HepG2 (cell line): ENCODE measurements around the gene TNFRSF18. TPM values are rescaled to one million over a fixed set of nuclear protein-coding genes. Genes with fewer than 3 reads are reported as not detected.

ENCODE experiments used
- ARNT ChIP-seq: fragments of 450-650 bp; IDR thresholded peaks from 2 replicates; pipeline ENCODE4 v1.6.1; 2017
- ATRX ChIP-seq: sonication (generic); formaldehyde crosslinking; IDR thresholded peaks from 2 replicates; pipeline ENCODE4 v1.4.0; 2020; ENCODE audit warnings: missing genetic modification reagents, borderline replicate concordance
- FOXJ3 ChIP-seq: sonication (generic); formaldehyde crosslinking; IDR thresholded peaks from 2 replicates; pipeline ENCODE4 v1.4.0; 2020; ENCODE audit warnings: missing genetic modification reagents, mild to moderate bottlenecking, borderline replicate concordance
- HOXA9 ChIP-seq: sonication (generic); formaldehyde crosslinking; IDR thresholded peaks from 2 replicates; pipeline ENCODE4 v1.8.1; 2022; ENCODE audit warnings: missing genetic modification reagents, mild to moderate bottlenecking, moderate library complexity, borderline replicate concordance
- KDM5A ChIP-seq: fragments of 200-600 bp; sonication (generic); IDR thresholded peaks from 2 replicates; pipeline ENCODE4 v1.7.0; 2018; ENCODE audit warnings: antibody characterized with exemption, mild to moderate bottlenecking, low read length, borderline replicate concordance
- MYPOP ChIP-seq: sonication (generic); formaldehyde crosslinking; IDR thresholded peaks from 2 replicates; pipeline ENCODE4 v1.8.1; 2023; ENCODE audit warnings: mild to moderate bottlenecking, moderate library complexity, missing genetic modification reagents
- NAIF1 ChIP-seq: sonication (generic); formaldehyde crosslinking; IDR thresholded peaks from 2 replicates; pipeline ENCODE4 v1.5.0; 2020; ENCODE audit warnings: mild to moderate bottlenecking, missing genetic modification reagents, borderline replicate concordance
- RAD21 ChIP-seq: fragments of 450-650 bp; formaldehyde crosslinking; IDR thresholded peaks from 2 replicates; pipeline ENCODE4 v1.5.0; 2020; ENCODE audit warnings: mild to moderate bottlenecking
- RFX1 ChIP-seq: fragments of 450-650 bp; IDR thresholded peaks from 2 replicates; pipeline ENCODE4 v1.6.1; 2017
- SAP130 ChIP-seq: IDR thresholded peaks from 2 replicates; pipeline ENCODE4 v1.6.1; 2016; ENCODE audit warnings: low read depth
- SP5 ChIP-seq: IDR thresholded peaks from 2 replicates; pipeline ENCODE4 v1.6.1; 2016; ENCODE audit warnings: low read depth, borderline replicate concordance
- TARDBP ChIP-seq: sonication (generic); formaldehyde crosslinking; IDR thresholded peaks from 2 replicates; pipeline ENCODE4 v1.8.0; 2022; ENCODE audit warnings: mild to moderate bottlenecking, missing genetic modification reagents
- TBX2 ChIP-seq: sonication (generic); formaldehyde crosslinking; IDR thresholded peaks from 2 replicates; pipeline ENCODE4 v1.5.0; 2020; ENCODE audit warnings: missing genetic modification reagents, mild to moderate bottlenecking, borderline replicate concordance
- ZKSCAN8 ChIP-seq: IDR thresholded peaks from 2 replicates; pipeline ENCODE4 v1.6.1; 2016; ENCODE audit warnings: borderline replicate concordance, missing genetic modification reagents, missing compliant biosample characterization
- ZNF235 ChIP-seq: sonication (generic); formaldehyde crosslinking; IDR thresholded peaks from 2 replicates; pipeline ENCODE4 v1.8.1; 2023; ENCODE audit warnings: mild to moderate bottlenecking, missing genetic modification reagents, borderline replicate concordance
- ZNF574 ChIP-seq: sonication (generic); formaldehyde crosslinking; IDR thresholded peaks from 2 replicates; pipeline ENCODE4 v1.4.0; 2020; ENCODE audit warnings: missing genetic modification reagents
- ZNF816 ChIP-seq: sonication (generic); formaldehyde crosslinking; IDR thresholded peaks from 2 replicates; pipeline ENCODE4 v1.8.0; 2022; ENCODE audit warnings: missing genetic modification reagents, mild to moderate bottlenecking, borderline replicate concordance
- ZNF839 ChIP-seq: sonication (generic); formaldehyde crosslinking; IDR thresholded peaks from 2 replicates; pipeline ENCODE4 v1.4.0; 2020; ENCODE audit warnings: missing genetic modification reagents, mild to moderate bottlenecking, borderline replicate concordance
- polyA plus RNA-seq, 8 experiments: library from polyadenylated mRNA; depleted of rRNA in 3 of 8; stranded (reverse) in 7 of 8; unstranded in 1 of 8; fragments of >200 nt; fragmentation: Illumina TruSeq in 4 of 8; extraction: Trizol in 4 of 8; gene quantifications; 2 replicates each; pipeline versions ENCODE4 v1.2.1 to v1.2.3, GENCODE V29; 2011 to 2016; ENCODE audit warnings: low read depth in 4 of 8, missing spikeins in 1 of 8, mixed read lengths in 1 of 8; ENCODE audit not compliant: insufficient read depth in 1 of 8
- total RNA-seq, 5 experiments: library from RNA; depleted of rRNA; stranded (reverse); fragments of >200 nt; fragmentation: Illumina TruSeq; extraction: Trizol; gene quantifications; 2 replicates each; pipeline ENCODE4 v1.2.3, GENCODE V29; 2016; ENCODE audit warnings: low read depth in 1 of 5
- TF ChIP-seq, protein P1 (sequence below): sonication (generic); formaldehyde crosslinking; IDR thresholded peaks from 2 replicates; pipeline ENCODE4 v1.8.1; 2022; ENCODE audit warnings: mild to moderate bottlenecking, missing genetic modification reagents
- TF ChIP-seq, protein P2 (sequence below): sonication (generic); formaldehyde crosslinking; IDR thresholded peaks from 2 replicates; pipeline ENCODE4 v1.4.0; 2020; ENCODE audit warnings: mild to moderate bottlenecking, missing genetic modification reagents
- TF ChIP-seq, protein P3 (sequence below): sonication (generic); formaldehyde crosslinking; IDR thresholded peaks from 2 replicates; pipeline ENCODE4 v1.5.0; 2020; ENCODE audit warnings: mild to moderate bottlenecking, missing genetic modification reagents, moderate library complexity

TNFRSF18 gene
- total and polyA plus RNA-seq, 2 of the 13 experiments (the other 11 are each of a cell fraction or from before 2014, with no cell fraction given): not detected

DNA sequence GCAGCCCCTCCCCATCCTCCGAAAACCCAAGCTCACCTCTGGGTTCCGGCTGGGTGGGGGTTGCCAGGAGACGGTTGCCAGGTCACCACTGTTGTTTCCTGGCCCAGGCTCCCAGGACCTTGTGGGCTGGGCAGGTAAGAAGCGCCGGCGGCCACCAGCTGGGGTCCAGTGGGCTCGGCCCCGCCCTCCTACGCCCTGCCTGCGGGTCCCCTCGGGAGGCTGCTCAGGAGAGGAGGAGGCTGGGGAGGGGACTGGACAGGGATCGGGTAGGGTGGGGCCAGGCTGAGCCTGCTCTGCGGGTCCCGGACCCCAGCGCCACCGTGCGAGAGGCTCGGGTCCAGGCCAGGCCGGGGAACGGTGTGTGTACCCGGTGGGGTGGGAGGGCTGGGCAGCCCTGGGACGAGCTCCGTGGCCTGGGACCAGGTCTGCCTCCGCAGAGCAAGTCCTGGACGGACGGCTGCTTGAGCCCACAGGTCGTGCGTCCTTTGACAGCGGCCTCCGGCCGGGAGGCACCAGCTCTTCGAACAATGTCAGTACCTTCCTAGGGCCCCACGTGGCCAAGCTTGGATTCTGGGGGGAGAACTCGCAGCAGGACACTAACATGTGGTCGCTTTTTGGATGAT is 32.5 kb downstream of the TNFRSF18 start, which contains the start of gene TTLL10 (continued):
- 0 out of 2 replicates have a peak, but pooled peaks have one; percentile 15 for TF ChIP-seq SP5 (CRISPR knock-in tag)
- TF ChIP-seq ZKSCAN8 (CRISPR knock-in tag): no peak
- no peak for TF ChIP-seq KDM5A
- TF ChIP-seq ATRX (CRISPR knock-in tag): no peak
- TF ChIP-seq HOXA9 (CRISPR knock-in tag): no peak
- TF ChIP-seq, protein P1, sequence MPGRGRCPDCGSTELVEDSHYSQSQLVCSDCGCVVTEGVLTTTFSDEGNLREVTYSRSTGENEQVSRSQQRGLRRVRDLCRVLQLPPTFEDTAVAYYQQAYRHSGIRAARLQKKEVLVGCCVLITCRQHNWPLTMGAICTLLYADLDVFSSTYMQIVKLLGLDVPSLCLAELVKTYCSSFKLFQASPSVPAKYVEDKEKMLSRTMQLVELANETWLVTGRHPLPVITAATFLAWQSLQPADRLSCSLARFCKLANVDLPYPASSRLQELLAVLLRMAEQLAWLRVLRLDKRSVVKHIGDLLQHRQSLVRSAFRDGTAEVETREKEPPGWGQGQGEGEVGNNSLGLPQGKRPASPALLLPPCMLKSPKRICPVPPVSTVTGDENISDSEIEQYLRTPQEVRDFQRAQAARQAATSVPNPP: no peak
- TF ChIP-seq, protein P2, sequence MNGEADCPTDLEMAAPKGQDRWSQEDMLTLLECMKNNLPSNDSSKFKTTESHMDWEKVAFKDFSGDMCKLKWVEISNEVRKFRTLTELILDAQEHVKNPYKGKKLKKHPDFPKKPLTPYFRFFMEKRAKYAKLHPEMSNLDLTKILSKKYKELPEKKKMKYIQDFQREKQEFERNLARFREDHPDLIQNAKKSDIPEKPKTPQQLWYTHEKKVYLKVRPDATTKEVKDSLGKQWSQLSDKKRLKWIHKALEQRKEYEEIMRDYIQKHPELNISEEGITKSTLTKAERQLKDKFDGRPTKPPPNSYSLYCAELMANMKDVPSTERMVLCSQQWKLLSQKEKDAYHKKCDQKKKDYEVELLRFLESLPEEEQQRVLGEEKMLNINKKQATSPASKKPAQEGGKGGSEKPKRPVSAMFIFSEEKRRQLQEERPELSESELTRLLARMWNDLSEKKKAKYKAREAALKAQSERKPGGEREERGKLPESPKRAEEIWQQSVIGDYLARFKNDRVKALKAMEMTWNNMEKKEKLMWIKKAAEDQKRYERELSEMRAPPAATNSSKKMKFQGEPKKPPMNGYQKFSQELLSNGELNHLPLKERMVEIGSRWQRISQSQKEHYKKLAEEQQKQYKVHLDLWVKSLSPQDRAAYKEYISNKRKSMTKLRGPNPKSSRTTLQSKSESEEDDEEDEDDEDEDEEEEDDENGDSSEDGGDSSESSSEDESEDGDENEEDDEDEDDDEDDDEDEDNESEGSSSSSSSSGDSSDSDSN (CRISPR knock-in tag): peak; percentile 72
- peak; percentile 75 for TF ChIP-seq RFX1
- TF ChIP-seq, protein P3, sequence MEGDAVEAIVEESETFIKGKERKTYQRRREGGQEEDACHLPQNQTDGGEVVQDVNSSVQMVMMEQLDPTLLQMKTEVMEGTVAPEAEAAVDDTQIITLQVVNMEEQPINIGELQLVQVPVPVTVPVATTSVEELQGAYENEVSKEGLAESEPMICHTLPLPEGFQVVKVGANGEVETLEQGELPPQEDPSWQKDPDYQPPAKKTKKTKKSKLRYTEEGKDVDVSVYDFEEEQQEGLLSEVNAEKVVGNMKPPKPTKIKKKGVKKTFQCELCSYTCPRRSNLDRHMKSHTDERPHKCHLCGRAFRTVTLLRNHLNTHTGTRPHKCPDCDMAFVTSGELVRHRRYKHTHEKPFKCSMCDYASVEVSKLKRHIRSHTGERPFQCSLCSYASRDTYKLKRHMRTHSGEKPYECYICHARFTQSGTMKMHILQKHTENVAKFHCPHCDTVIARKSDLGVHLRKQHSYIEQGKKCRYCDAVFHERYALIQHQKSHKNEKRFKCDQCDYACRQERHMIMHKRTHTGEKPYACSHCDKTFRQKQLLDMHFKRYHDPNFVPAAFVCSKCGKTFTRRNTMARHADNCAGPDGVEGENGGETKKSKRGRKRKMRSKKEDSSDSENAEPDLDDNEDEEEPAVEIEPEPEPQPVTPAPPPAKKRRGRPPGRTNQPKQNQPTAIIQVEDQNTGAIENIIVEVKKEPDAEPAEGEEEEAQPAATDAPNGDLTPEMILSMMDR: peak; percentile 69
- no peak for TF ChIP-seq ZNF839 (CRISPR knock-in tag)
- TF ChIP-seq RAD21 (CRISPR knock-in tag): no peak
- TF ChIP-seq ZNF235 (CRISPR knock-in tag): no peak
- no peak for TF ChIP-seq ARNT
- peak; percentile 37; the same call in 1 of the 2 replicates for TF ChIP-seq SAP130 (CRISPR knock-in tag)
- 0 out of 2 replicates have a peak, but pooled peaks have one; percentile 28 for TF ChIP-seq ZNF574
- TF ChIP-seq TARDBP (CRISPR knock-in tag): no peak
- TF ChIP-seq MYPOP (CRISPR knock-in tag): no peak
- no peak for TF ChIP-seq ZNF816 (CRISPR knock-in tag)
- 0 out of 2 replicates have a peak, but pooled peaks have one; percentile 3 for TF ChIP-seq TBX2 (CRISPR knock-in tag)
- no peak for TF ChIP-seq FOXJ3
- TF ChIP-seq NAIF1 (CRISPR knock-in tag): no peak
